H1 (cell line): ENCODE measurements around the gene ASCC1. TPM values are rescaled to one million over a fixed set of nuclear protein-coding genes. Genes with fewer than 3 reads are reported as not detected.

Source experiments
- SRF ChIP-seq: IDR thresholded peaks from 2 replicates; pipeline ENCODE4 v1.6.1; 2011; ENCODE audit warnings: mild to moderate bottlenecking, low read depth, low read length, moderate library complexity
- TBP ChIP-seq: IDR thresholded peaks from 2 replicates; pipeline ENCODE4 v1.6.1; 2011; ENCODE audit warnings: low read depth, low read length, improper control_type of control experiment
- polyA plus RNA-seq, 7 experiments: library from polyadenylated mRNA; depleted of rRNA in 3 of 7; stranded (reverse) in 5 of 7; unstranded in 2 of 7; fragments of >200 nt in 5 of 7; fragments of 200-250 nt in 2 of 7; gene quantifications; 1 replicate in 5 of 7; 2 replicates in 1 of 7; 4 replicates in 1 of 7; pipeline versions ENCODE4 v1.2.1 to v1.2.3, GENCODE V29; 2011 to 2013; ENCODE audit warnings: missing spikeins in 2 of 7, mixed read lengths in 2 of 7
- total RNA-seq: library from RNA; stranded (reverse); fragmentation: NEBNext Ultra II Directional; extraction: Animal tissue kit (Norgen Biotek cat#: 25700); gene quantifications from 2 replicates; pipeline ENCODE4 v1.2.1, GENCODE V29; 2021
- TF ChIP-seq, protein P1 (sequence below): IDR thresholded peaks from 2 replicates; pipeline ENCODE4 v1.6.1; 2012; ENCODE audit warnings: low read length, inconsistent platforms

The ASCC1 gene
- total and polyA plus RNA-seq, 2 of the 8 experiments (the other 6 are each of a cell fraction or from before 2014, with no cell fraction given), result 25.6 to 35.8 TPM

DNA sequence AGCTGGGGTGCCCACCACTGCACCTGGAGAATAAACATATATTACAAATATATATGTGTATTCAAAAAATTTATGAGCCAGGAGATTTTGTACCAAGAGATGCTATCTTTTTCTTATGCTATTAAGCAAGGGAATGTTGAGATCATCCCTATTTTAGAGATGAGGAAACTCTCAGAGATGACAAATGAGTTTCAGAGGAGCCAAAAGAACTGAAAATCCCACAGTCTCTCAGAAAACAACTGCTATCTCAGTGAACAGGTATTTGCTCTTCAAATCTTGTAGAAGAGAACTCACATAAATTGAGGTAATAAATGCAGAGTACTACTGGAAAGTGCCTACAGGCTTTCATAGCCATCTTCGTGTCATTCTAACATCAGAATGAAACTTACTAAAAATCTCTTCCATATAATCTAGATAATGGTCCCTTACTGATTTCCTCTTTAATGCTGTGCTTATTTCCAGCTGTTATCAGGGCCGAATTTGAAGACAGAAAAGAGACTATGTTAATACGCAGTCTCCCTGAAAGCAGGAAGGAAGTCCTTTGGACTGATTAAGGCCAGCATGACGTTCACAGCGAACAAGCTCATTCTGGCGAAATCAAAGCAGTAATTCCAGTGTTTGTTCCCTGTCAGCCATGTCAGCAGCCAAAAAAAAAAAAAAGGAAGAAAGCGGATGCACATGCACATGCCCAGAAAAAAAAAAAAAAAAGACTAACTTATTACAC lies 29.7 kb downstream of the ASCC1 start (continued):
- TF ChIP-seq, protein P1, sequence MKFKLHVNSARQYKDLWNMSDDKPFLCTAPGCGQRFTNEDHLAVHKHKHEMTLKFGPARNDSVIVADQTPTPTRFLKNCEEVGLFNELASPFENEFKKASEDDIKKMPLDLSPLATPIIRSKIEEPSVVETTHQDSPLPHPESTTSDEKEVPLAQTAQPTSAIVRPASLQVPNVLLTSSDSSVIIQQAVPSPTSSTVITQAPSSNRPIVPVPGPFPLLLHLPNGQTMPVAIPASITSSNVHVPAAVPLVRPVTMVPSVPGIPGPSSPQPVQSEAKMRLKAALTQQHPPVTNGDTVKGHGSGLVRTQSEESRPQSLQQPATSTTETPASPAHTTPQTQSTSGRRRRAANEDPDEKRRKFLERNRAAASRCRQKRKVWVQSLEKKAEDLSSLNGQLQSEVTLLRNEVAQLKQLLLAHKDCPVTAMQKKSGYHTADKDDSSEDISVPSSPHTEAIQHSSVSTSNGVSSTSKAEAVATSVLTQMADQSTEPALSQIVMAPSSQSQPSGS, result no peak
- TF ChIP-seq SRF (no peak), TBP (no peak)
